ENCODE data around the gene PARVG.

Gene PARVG

DNA sequence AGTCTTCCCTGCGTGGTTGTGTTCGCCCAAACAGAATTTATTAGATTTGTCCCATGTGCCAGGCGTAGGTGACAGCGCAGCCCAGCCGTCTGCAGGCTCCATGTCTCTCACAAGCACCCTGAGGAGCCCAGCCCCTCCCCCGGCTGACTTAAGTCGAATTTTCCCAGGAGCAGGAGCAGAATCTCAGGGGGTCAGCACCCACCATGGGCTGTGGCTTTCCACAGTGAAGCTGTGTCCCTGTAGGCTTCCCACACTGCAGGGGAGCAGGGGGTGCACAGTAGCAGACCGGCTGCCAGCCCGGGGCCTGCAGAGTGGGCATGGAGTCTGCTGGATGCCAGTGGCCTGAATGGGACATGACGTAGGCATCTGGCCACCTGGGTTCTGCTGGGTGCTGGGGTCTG lies 16.0 kb downstream of the PARVG start:
- no peak for DNase-seq (ENCODE audit: low read depth)

DNA sequence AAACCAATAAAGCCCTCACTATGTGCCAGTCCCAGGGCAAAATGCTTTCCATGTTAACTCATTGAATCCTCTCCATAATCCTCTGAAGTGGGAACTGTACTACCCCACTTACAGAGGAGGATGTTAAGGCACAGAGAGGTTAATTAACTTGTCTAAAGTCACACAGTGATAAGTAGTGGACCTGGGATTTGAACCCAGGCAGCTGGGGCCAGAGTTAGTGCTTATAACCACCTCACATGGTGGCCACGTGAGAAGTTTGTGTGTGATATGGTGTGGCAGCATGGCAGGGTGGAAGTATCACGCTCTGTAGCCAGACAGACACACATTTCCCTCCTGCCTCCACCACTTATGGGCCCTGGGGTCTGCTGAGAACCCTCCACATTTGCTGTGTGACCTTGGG lies 16.5 kb downstream of the PARVG start:
- no peak for DNase-seq (ENCODE audit: low read depth)

DNA sequence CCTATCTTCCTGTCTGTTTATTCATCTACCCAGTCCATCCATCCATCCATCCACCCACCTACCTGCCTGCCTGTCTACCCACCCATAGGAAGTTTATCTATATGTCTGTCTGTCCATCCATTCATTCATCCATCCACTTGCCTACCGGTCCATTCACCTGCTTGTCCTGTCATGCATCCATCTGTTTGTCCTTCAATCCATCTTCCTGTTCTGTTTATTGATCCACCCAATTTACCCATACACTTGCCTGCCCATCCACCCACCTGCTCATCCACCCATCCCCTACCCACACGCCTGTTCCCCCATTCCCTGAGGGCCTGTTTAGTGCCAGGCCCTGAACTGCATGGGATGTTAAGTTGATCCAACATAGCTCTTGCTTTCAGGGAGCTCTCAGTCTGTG lies 18.4 kb downstream of the PARVG start:
- no peak for DNase-seq (ENCODE audit: low read depth)

DNA sequence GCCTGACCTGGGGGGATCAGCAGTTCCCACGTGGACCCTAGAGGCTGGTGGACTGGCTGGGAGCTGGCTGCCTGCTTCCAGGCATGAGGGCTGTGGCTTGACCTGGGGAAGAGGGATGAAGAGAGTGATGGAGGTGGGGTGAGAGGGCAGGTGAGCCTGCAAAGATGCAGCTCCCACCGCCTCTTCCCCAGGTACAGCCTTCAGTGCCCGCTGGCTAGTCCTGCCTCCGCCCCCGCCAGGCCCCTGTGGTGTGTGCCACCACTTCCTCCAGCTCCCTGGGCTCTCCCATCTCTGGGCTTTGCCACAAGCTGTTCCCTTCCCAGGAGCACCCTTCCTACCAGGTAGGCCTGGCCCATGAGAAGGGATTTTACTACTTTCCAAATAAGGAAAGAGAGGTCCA lies 19.1 kb downstream of the PARVG start:
- no peak for DNase-seq (ENCODE audit: low read depth)

GRCh38 chr22:44200451-44200850 lies 19.7 kb downstream of the PARVG start:
- DNase-seq (ENCODE audit: low read depth) = no peak

DNA sequence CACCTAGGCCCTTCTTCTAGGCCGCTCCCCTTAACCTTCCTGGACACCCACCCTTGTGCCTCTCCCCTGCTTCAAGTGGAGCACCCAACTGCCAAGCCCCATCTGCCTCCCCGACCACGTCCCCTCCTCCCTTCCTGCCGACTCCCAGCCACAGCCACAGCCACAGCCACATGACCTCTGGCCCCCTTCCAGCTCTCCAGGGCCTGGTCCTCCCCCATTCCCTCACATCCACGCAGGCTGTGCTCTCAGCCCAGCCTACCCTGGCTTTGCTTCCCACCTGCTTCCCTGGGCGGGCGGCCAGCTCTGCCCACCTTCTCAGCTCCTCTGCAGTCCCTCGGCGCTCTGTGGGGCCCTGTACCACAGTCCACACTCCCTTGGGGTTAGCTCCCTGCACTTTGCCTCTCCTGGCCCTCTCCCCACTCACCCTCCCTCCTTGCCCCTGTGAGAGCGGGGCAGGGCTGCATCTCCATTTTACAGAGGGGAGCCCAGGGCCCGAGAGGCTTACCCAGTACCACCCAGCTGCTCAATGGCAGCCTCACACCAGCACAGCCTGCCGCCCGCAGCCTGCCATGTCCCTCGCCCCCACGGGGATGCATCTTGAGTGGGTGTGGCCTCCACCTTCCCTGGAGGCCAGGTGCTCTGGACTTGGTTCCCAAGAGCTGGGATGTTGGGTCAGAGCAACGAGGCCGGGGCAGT lies 20.3 kb downstream of the PARVG start:
- DNase-seq (ENCODE audit: low read depth) = no peak

GRCh38 chr22:44201665-44202064 lies 20.9 kb downstream of the PARVG start:
- no peak for DNase-seq (ENCODE audit: low read depth)

DNA sequence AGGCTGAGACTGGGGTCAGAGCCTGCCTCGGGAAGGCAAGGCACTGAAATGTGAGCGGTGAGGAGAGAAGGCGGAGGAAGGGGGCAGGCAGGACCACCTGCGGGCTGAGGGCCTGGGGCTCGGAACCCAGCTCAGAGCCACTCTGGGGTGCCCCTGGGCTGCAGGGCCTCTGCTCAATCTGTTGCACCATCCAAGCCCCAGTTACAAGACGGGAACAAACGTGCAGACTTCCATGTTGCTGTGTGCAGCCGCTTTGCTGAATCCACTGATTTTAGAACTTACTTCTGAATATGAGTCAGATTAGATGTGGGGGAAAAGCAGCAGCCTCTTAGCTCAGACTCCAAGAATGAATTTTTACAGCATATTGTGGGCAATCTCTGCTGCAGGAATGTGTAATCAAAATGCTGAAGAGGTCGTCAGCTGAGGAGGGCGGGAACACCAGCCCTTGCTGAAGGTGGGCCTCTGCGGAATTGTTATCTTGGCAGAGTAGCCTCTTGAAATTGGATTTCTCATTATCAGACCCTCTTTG lies 21.6 kb downstream of the PARVG start:
- DNase-seq (ENCODE audit: low read depth) = no peak

GRCh38 chr22:44203203-44203602 lies 22.5 kb downstream of the PARVG start:
- no peak for DNase-seq (ENCODE audit: low read depth)

GRCh38 chr22:44204739-44205515 lies 24.2 kb downstream of the PARVG start:
- DNase-seq (ENCODE audit: low read depth) = no peak

DNA sequence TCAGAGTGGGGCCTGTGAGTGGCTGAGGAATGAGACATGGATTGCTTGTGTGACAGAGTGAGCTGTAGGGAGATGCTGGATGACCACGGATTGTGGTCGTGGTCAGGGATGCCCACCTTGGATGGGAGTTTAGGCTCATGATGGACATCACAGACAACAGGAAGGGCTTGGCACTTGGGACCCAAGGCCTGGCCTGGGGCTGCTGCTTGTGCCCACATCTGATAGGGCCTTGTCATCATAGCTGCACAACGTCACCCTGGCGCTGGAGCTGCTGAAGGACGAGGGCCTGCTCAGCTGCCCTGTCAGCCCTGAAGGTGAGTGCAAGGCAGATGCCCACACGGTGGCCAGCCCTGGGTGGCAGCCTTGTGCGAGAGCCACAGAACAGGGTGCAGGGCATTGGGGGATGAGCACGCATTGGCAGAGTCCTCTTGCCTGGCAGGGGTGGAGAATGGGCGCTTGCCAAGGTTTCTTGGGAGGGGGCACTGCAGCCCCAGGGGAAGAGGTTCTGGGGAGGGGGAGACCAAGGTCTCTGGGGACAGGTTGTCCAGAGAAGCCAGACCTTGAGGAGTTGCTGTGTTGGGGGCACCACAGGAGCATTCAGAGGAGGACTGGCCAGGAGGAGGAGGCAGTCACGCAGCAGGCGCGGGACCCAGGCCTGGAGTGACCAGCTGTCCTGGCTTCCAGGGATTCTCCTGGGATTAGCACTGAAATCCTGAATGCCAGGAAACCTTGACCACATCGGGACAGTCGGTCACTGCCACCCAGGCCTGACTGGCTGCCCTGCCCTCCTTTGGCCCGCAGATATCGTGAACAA lies 25.0 kb downstream of the PARVG start:
- no peak for DNase-seq (ENCODE audit: low read depth)

DNA sequence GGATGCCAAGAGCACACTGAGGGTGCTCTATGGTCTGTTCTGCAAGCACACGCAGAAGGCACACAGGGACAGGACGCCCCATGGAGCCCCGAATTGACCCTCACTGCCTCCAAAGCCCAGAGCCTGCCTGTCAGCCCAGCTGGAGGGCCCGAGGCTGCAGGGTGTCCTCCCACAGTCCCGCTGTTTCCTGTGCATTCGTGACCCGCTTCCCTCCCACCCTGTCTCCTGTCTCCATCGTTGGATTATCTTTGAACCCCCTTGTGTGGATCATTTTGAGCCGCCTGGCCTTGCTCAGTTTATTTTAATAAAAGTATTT lies 25.6 kb downstream of the PARVG start:
- DNase-seq (ENCODE audit: low read depth) = no peak

DNA sequence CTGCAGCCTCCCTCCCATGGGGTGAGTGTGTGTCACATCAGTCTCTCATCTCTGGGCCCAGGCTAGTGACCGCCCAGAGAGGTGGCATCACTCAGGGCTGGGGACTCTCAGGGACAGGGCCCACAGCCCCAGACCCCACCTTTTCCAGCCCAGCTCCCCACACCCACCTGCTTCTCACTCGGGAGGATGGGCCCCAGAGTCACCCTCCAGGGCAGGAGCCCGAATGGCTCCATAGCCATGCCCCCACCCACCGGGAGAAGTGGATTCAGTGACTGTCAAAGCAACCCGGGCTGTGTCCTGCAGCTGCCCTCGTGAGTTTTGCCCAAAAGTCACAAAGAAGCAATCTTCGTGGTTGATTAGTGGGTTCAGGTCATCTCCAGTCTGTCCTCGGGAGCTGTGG lies 26.0 kb downstream of the PARVG start:
- no peak for DNase-seq (ENCODE audit: low read depth)

DNA sequence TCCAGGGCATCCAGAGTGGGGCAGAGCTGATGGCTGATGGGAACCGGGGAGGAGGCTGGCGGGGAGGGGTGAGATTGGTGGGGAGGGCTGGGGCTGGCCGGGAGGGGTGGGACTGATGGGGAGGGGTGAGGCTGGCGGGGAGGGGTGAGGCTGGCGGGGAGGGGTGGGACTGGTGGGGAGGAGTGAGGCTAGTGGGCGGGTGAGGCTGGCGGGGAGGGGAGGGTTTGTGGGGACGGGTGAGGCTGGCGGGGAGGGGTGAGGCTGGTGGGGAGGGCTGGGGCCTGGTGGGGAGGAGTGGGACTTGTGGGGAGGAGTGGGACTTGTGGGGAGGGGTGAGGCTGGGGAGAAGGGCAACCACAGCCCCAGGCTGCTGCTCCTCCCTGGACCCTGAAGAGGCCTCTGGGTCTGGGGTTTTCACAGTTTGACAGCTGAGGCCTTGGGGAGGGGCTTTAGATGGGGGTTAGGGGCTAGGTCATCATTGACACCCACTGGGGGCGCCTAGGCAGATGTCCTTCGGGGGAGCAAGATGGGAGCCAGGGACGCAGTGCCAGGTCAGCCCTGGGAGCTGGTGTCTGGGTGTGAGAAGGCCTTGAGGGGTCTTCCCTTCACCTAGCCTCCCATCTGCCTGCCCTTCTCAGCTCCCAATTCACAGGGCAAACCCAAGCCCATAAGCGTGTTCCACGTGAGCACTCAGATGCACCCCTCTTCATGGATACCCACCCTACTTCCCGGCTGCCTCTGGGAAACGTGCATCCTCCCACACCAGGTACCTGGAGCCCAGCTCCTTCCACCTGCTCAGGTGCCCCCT lies 26.7 kb downstream of the PARVG start:
- DNase-seq (ENCODE audit: low read depth) = no peak

DNA sequence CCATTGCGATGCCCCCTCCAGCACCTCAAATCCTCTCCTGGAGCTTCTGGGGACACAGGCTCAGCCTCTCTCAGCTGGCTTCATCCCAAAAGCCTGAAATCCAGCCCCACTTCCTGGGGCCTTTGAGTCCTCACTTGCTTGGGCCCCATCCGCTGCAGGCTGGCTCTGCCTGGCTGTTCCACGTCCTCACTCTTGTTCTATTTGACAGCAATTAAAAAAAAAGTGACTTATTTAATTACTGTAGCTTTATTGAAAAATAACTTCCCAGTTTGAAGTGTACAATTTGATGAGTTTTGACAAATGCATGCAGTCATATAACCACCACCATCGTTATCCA lies 27.2 kb downstream of the PARVG start:
- DNase-seq (ENCODE audit: low read depth) = no peak

GRCh38 chr22:44209343-44209742 lies 28.6 kb downstream of the PARVG start:
- no peak for DNase-seq (ENCODE audit: low read depth)

- no peak for DNase-seq (ENCODE audit: low read depth)
Measured at GRCh38 chr22:44210722-44211121, 30.0 kb downstream of the PARVG start.

DNA sequence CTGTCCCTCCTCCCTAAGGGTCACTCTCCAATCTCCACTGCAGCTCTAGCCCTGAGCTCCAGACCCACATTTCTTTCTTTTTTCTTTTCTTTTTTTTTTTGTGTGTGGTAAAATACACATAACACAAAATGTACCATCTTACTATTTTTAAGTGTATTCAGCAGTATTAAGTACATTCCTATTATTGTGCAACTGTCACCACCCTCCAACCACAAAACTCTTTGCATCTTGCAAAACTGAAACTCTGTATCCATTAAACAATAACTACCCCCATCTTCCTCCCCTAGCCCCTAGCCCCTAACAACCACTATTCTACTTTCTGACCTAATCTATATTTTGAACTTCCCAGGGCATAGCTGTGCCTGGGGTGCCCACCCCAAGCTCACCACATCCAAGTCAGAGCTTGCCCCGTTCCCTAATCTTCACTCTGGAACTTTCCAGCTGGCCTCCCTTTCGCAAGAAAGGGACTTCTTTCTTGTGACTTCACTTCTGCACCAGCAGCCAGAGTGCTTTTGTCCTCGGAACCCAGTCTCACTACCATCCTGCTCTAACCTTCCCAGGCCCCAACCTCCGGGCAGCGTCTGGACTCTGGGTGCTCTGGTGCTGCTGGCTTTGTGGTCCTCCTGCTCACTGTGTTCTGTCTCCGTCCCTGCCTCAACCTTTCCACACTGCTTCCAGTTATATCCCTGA lies 30.7 kb downstream of the PARVG start:
- DNase-seq (ENCODE audit: low read depth) = no peak

GRCh38 chr22:44211946-44212930 lies 31.5 kb downstream of the PARVG start:
- no peak for DNase-seq (ENCODE audit: low read depth)

DNA sequence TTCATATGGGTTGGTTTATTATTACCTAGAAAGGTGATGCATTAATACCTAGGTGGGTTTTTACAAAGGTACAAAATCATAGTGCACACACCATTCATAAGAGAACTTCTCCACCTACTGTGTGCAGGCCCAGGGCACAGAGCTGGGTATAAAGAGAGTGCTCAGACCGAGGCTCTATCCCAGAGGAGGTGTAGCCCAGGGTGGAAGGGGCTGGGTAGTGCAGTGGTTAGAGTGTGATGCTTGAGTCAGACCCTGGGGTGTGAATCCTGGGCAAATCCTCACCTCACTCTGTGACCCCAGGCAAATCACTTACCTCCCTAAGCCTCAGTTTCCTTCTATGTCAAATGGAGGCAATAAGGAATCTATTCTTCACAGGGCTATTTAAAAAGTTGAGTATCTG lies 32.2 kb downstream of the PARVG start:
- DNase-seq (ENCODE audit: low read depth) = no peak
